H9 (cell line): ENCODE measurements around the gene SAMM50. TPM values are rescaled to one million over a fixed set of nuclear protein-coding genes. Genes with fewer than 3 reads are reported as not detected.
A peak's percentile ranks its signal among the peaks of the same experiment; 100 is the strongest.

Experiments used
- DNase-seq: peaks from one replicate; pipeline ENCODE4 v3.0.0-alpha.2; 2017
- H2AFZ ChIP-seq: one replicate; pipeline ENCODE4 v1.6.1; 2013; ENCODE audit warnings: mild to moderate bottlenecking, low read length, control low read depth, moderate library complexity
- H2AK5ac ChIP-seq: 2 replicates; pipeline ENCODE4 v1.6.1; 2013; ENCODE audit warnings: low read length, control low read depth, mixed read lengths; ENCODE audit not compliant: insufficient read length
- H2BK120ac ChIP-seq: one replicate; pipeline ENCODE4 v1.6.1; 2013; ENCODE audit warnings: low read depth, mild to moderate bottlenecking, low read length, control low read depth, inconsistent platforms; ENCODE audit not compliant: poor library complexity, severe bottlenecking
- H2BK12ac ChIP-seq: 2 replicates; pipeline ENCODE4 v1.6.1; 2013; ENCODE audit warnings: low read length, control low read depth, mixed read lengths, low read depth; ENCODE audit not compliant: insufficient read length
- H2BK15ac ChIP-seq: 2 replicates; pipeline ENCODE4 v1.6.1; 2013; ENCODE audit warnings: low read depth, low read length, control low read depth
- H2BK20ac ChIP-seq: one replicate; pipeline ENCODE4 v1.6.1; 2013; ENCODE audit warnings: low read depth, mild to moderate bottlenecking, low read length, control low read depth, inconsistent platforms; ENCODE audit not compliant: poor library complexity, severe bottlenecking
- H2BK5ac ChIP-seq: 2 replicates; pipeline ENCODE4 v1.6.1; 2013; ENCODE audit warnings: low read length, control low read depth, mixed read lengths; ENCODE audit not compliant: insufficient read length
- H3K14ac ChIP-seq: 2 replicates; pipeline ENCODE4 v1.6.1; 2013; ENCODE audit warnings: low read length, control low read depth; ENCODE audit not compliant: insufficient read depth
- H3K18ac ChIP-seq: 2 replicates; pipeline ENCODE4 v1.6.1; 2013; ENCODE audit warnings: low read depth, mild to moderate bottlenecking, mixed read lengths, low read length, control low read depth; ENCODE audit not compliant: insufficient read length
- H3K23ac ChIP-seq: 2 replicates; pipeline ENCODE4 v1.6.1; 2013; ENCODE audit warnings: low read length, control low read depth, mixed read lengths, low read depth; ENCODE audit not compliant: insufficient read length
- H3K23me2 ChIP-seq: 2 replicates; pipeline ENCODE4 v1.6.1; 2013; ENCODE audit warnings: low read depth, mild to moderate bottlenecking, mixed read lengths, low read length, control low read depth; ENCODE audit not compliant: insufficient read length, poor library complexity, severe bottlenecking
- H3K27ac ChIP-seq: 2 replicates; pipeline ENCODE4 v1.5.1; 2013; ENCODE audit warnings: low read length, control low read depth, mixed read lengths, low read depth; ENCODE audit not compliant: insufficient read length
- H3K27me3 ChIP-seq: 2 replicates; pipeline ENCODE4 v1.6.1; 2013; ENCODE audit warnings: low read length, control low read depth, inconsistent platforms; ENCODE audit not compliant: insufficient read depth
- H3K4ac ChIP-seq: 2 replicates; pipeline ENCODE4 v1.6.1; 2013; ENCODE audit warnings: low read depth, mild to moderate bottlenecking, control low read depth, inconsistent platforms, low read length, moderate library complexity
- H3K4me1 ChIP-seq: 2 replicates; pipeline ENCODE4 v1.6.1; 2013; ENCODE audit warnings: low read length, control low read depth, inconsistent platforms; ENCODE audit not compliant: insufficient read depth
- H3K4me2 ChIP-seq: 2 replicates; pipeline ENCODE4 v1.6.1; 2013; ENCODE audit warnings: low read length, control low read depth, mixed read lengths; ENCODE audit not compliant: insufficient read length, insufficient read depth
- H3K56ac ChIP-seq: 2 replicates; pipeline ENCODE4 v1.6.1; 2013; ENCODE audit warnings: low read depth, mild to moderate bottlenecking, mixed read lengths, low read length, control low read depth; ENCODE audit not compliant: insufficient read length
- H3K79me1 ChIP-seq: 2 replicates; pipeline ENCODE4 v1.6.1; 2013; ENCODE audit warnings: low read depth, mild to moderate bottlenecking, moderate library complexity, low read length, control low read depth, inconsistent platforms; ENCODE audit not compliant: insufficient read depth, poor library complexity, severe bottlenecking
- H3K79me2 ChIP-seq: 2 replicates; pipeline ENCODE4 v1.6.1; 2013; ENCODE audit warnings: low read length, control low read depth, inconsistent platforms; ENCODE audit not compliant: insufficient read depth
- H3K9ac ChIP-seq: 2 replicates; pipeline ENCODE4 v1.6.1; 2013; ENCODE audit warnings: low read length, control low read depth, mixed read lengths; ENCODE audit not compliant: insufficient read length; ENCODE audit errors: extremely low read depth
- H3K9me3 ChIP-seq: one replicate; pipeline ENCODE4 v1.6.1; 2013; ENCODE audit warnings: low read depth, low read length, inconsistent platforms; ENCODE audit not compliant: control insufficient read depth
- H3T11ph ChIP-seq: one replicate; pipeline ENCODE4 v1.6.1; 2013; ENCODE audit warnings: mild to moderate bottlenecking, low read length, control low read depth, inconsistent platforms
- H4K20me1 ChIP-seq: one replicate; pipeline ENCODE4 v1.6.1; 2013; ENCODE audit not compliant: control insufficient read depth, insufficient read length, insufficient read depth
- H4K5ac ChIP-seq: 2 replicates; pipeline ENCODE4 v1.6.1; 2013; ENCODE audit warnings: low read depth, mild to moderate bottlenecking, mixed read lengths, low read length, control low read depth; ENCODE audit not compliant: insufficient read length
- H4K8ac ChIP-seq: replicated peaks from 2 replicates; pipeline ENCODE4 v1.6.1; 2013; ENCODE audit warnings: low read length, control low read depth, mixed read lengths, low read depth; ENCODE audit not compliant: insufficient read length
- H4K91ac ChIP-seq: 2 replicates; pipeline ENCODE4 v1.6.1; 2013; ENCODE audit warnings: low read depth, mild to moderate bottlenecking, moderate library complexity, mixed read lengths, low read length, control low read depth; ENCODE audit not compliant: insufficient read length
- H3K27ac Mint-ChIP-seq, 3 experiments: 2 replicates in 2 of 3; 3 replicates in 1 of 3; pipeline ENCODE4 v1.8.0; 2020 to 2021; ENCODE audit warnings: mixed read lengths in 3 of 3, mild to moderate bottlenecking in 1 of 3, moderate library complexity in 1 of 3
- H3K27me3 Mint-ChIP-seq: 2 replicates; pipeline ENCODE4 v1.8.0; 2021; ENCODE audit warnings: low read depth, mild to moderate bottlenecking, moderate library complexity, mixed read lengths
- H3K36me3 Mint-ChIP-seq, 3 experiments: 2 replicates in 2 of 3; 3 replicates in 1 of 3; pipeline ENCODE4 v1.8.0; 2020 to 2021; ENCODE audit warnings: low read depth in 3 of 3, mixed read lengths in 3 of 3; ENCODE audit not compliant: insufficient read depth in 1 of 3
- H3K4me1 Mint-ChIP-seq, 2 experiments: 2 replicates each; pipeline ENCODE4 v1.8.0; 2020; ENCODE audit warnings: mixed read lengths in 2 of 2
- H3K4me3 Mint-ChIP-seq, 2 experiments: 2 replicates in 1 of 2; 3 replicates in 1 of 2; pipeline ENCODE4 v1.8.0; 2020 to 2021; ENCODE audit warnings: mild to moderate bottlenecking in 2 of 2, mixed read lengths in 2 of 2, moderate library complexity in 1 of 2
- H3K9me3 Mint-ChIP-seq, 2 experiments: 2 replicates in 1 of 2; 3 replicates in 1 of 2; pipeline ENCODE4 v1.8.0; 2020; ENCODE audit warnings: mild to moderate bottlenecking in 2 of 2, mixed read lengths in 2 of 2, moderate library complexity in 1 of 2
- WGBS: extraction: QIAGEN DNeasy Blood & Tissue Kit; methylation state at CpG from one replicate; pipeline ENCODE4 v1.1.7; 2013; ENCODE audit warnings: missing lambda C conversion rate, low lambda C conversion rate, mixed read lengths; ENCODE audit not compliant: insufficient read length; ENCODE audit errors: extremely low coverage; 5-methylcytosine and 5-hydroxymethylcytosine counted together
- total RNA-seq: library from RNA; stranded (reverse); gene quantifications from 2 replicates; pipeline ENCODE4 v1.2.1, GENCODE V29; 2021
- TF ChIP-seq, protein P1 (sequence below): fragments of 200-600 bp; sonication (generic); conservative IDR thresholded peaks from 3 replicates; pipeline ENCODE4 v1.8.0; 2021; ENCODE audit warnings: antibody characterized with exemption, mild to moderate bottlenecking

Gene SAMM50
- total RNA-seq, 1 experiment from 2014 or later: 57.2 TPM

DNA sequence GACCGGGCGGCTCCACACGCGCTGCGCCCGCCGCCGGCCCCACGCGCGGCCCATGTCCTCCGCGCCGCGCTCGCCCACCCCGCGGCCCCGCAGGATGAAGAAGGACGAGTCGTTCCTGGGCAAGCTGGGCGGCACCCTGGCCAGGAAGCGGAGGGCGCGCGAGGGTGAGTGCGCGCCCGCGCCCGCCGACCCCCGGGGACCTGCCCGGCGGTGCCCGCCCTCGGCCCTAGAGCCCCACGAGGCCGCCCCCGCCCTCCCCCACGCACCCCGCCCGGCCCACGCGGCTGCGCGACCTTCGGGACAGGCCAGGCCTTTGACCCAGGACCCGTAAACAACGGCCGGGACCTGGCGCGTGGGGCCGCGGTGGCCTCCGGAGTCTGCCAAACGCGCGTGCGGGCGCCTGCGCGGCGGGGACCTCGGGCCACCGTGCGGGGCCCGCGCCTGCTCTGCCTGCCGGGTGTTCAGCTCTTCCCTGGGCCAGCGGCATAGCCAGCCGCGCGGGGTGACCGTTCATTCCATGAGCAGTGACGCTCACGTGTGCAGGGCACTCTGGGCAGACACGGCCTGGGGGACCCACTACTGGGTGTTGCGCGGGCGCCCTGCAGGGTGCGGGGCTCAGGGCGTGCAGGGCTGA lies 69.2 kb downstream of the SAMM50 start, which contains the start of gene PARVB:
Gene PARVB (plus strand): TSS at position 15 of the 634 bp plus-strand sequence. CDS start 38 bp downstream, at position 53.
- H3K79me2 ChIP-seq: no peaks in the 10 kb centered on the region
- no peak within 1 kb of the TSS for H3K9ac ChIP-seq
- Mint-ChIP-seq H3K36me3 (no peaks in the 10 kb centered on the region), H3K4me1 (peaks cover 24 to 32% of the 10 kb centered on the region in 2 experiments), H3K27ac (no peak within 1 kb of the TSS), H3K9me3 (no peaks in the 10 kb centered on the region; a peak in 1 of 5 replicates), H3K4me3 (peak within 1 kb of the TSS; percentile 72 to 80), H3K27me3 (peaks cover 12% of the 10 kb centered on the region)
- peak within 1 kb of the TSS; percentile 97 for H3K14ac ChIP-seq
- H3K4ac ChIP-seq: no peak within 1 kb of the TSS
- DNase-seq: no peak
- H2AK5ac ChIP-seq: no peak within 1 kb of the TSS
- no CpG with 5 or more reads among the region's 83 CpGs for WGBS
- TF ChIP-seq, protein P1, sequence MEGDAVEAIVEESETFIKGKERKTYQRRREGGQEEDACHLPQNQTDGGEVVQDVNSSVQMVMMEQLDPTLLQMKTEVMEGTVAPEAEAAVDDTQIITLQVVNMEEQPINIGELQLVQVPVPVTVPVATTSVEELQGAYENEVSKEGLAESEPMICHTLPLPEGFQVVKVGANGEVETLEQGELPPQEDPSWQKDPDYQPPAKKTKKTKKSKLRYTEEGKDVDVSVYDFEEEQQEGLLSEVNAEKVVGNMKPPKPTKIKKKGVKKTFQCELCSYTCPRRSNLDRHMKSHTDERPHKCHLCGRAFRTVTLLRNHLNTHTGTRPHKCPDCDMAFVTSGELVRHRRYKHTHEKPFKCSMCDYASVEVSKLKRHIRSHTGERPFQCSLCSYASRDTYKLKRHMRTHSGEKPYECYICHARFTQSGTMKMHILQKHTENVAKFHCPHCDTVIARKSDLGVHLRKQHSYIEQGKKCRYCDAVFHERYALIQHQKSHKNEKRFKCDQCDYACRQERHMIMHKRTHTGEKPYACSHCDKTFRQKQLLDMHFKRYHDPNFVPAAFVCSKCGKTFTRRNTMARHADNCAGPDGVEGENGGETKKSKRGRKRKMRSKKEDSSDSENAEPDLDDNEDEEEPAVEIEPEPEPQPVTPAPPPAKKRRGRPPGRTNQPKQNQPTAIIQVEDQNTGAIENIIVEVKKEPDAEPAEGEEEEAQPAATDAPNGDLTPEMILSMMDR: no peak
- no peaks in the 10 kb centered on the region; the same call in 1 of the 2 replicates for H3K4me1 ChIP-seq
- H2BK120ac ChIP-seq: no peak within 1 kb of the TSS
- no peaks in the 10 kb centered on the region for H3K79me1 ChIP-seq
- H2BK5ac ChIP-seq: no peak within 1 kb of the TSS
- no peak within 1 kb of the TSS for H2BK20ac ChIP-seq
- no peak within 1 kb of the TSS for H4K8ac ChIP-seq
- no peak within 1 kb of the TSS for H2BK12ac ChIP-seq
- H3T11ph ChIP-seq: no peak within 1 kb of the TSS
- H4K91ac ChIP-seq: no peak within 1 kb of the TSS
- no peak within 1 kb of the TSS for H4K5ac ChIP-seq
- no peak within 1 kb of the TSS for H2AFZ ChIP-seq
- no peak within 1 kb of the TSS for H3K27ac ChIP-seq
- H3K4me2 ChIP-seq: peak within 1 kb of the TSS; percentile 51
- H2BK15ac ChIP-seq: no peak within 1 kb of the TSS
- H3K18ac ChIP-seq: peak within 1 kb of the TSS; percentile 96
- peaks cover 8% of the 10 kb centered on the region for H3K23me2 ChIP-seq
- H3K23ac ChIP-seq: no peak within 1 kb of the TSS
- no peak within 1 kb of the TSS for H3K56ac ChIP-seq
- H4K20me1 ChIP-seq: no peaks in the 10 kb centered on the region
- no peaks in the 10 kb centered on the region for H3K9me3 ChIP-seq
- no peaks in the 10 kb centered on the region for H3K27me3 ChIP-seq
